Omental fat pad (tissue), 4 donors: ENCODE results near the gene GMIP. TPM values are rescaled to one million over a fixed set of nuclear protein-coding genes. Genes with fewer than 3 reads are reported as not detected.

Experiments used
- ATAC-seq: fragments of 150-250 bp; one replicate; pipeline ENCODE4 v1.9.1; 2016; ENCODE audit warnings: mild to moderate bottlenecking, moderate library complexity; ENCODE audit not compliant: low FRiP score
- DNase-seq: peaks from one replicate; pipeline ENCODE4 v3.0.0-alpha.2; 2019; ENCODE audit warnings: low spot score
- total RNA-seq, 4 donors: library from RNA; depleted of rRNA; stranded (reverse); fragments of >200 nt; gene quantifications; one replicate each; pipeline ENCODE4 v1.1.0, GENCODE V29; 2016
- TF ChIP-seq, protein P1 (sequence below), 3 donors: fragments of 450-650 bp; IDR thresholded peaks; one replicate each; pipeline ENCODE4 v1.5.1; 2016 to 2017; ENCODE audit warnings: antibody characterized with exemption in 3 of 3, mild to moderate bottlenecking in 3 of 3, moderate library complexity in 2 of 3

Gene GMIP
- total RNA-seq, 4 donors from 2014 or later: 7.7 to 47.3 (median 18.7) TPM

DNA sequence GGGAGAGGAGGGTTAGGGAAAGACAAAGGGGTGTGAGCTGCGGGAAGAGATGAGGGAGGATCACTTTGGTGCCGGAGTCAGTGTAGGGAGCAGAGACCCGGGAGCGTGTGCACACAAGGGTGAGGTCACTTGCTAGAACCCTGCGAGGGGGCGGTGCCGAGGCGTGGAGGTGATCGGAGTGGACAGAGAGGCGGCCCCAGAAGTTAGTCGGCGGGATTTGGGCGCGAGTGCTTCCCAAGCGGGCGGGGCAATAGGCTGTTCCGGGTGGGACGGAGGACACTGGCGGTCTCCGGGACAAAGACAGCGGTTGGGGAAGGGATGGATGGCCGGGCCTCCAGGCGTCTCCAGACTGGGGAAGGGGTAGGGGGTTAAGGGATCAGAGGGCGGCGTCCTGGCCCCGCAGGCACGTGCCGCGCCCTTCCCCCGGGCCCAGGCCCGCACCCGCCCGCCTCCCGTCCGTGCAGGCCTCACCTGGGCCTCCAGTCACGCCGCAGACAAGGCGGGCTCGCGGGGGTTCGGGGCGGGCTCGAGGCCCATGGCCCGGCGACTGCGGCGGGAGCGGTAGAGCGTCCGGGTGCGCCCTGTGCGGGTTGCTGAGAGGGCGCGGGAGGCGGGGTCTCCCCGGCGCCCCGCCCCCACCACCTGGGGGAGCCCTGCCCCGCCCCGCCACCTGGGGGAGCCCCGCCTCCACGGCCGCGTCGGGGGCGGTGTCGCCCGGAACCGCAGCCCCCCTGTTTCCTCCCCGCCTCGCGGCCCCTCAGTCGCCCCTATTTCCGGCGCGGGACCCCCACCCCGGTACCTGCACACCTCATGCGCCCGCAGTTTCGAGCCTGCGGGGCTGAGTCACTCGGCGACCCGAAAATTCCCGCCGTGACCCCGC lies 15.6 kb downstream of the GMIP start, which contains the start of gene LPAR2:
TSS of gene LPAR2 (minus strand) at position 600 of the 880 bp plus-strand sequence. CDS start 945 bp downstream, outside the sequence.
- DNase-seq: no peak
- ATAC-seq: peak; percentile 70
- TF ChIP-seq, protein P1, sequence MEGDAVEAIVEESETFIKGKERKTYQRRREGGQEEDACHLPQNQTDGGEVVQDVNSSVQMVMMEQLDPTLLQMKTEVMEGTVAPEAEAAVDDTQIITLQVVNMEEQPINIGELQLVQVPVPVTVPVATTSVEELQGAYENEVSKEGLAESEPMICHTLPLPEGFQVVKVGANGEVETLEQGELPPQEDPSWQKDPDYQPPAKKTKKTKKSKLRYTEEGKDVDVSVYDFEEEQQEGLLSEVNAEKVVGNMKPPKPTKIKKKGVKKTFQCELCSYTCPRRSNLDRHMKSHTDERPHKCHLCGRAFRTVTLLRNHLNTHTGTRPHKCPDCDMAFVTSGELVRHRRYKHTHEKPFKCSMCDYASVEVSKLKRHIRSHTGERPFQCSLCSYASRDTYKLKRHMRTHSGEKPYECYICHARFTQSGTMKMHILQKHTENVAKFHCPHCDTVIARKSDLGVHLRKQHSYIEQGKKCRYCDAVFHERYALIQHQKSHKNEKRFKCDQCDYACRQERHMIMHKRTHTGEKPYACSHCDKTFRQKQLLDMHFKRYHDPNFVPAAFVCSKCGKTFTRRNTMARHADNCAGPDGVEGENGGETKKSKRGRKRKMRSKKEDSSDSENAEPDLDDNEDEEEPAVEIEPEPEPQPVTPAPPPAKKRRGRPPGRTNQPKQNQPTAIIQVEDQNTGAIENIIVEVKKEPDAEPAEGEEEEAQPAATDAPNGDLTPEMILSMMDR (IDR thresholded peaks at IDR 0.05): no peak

DNA sequence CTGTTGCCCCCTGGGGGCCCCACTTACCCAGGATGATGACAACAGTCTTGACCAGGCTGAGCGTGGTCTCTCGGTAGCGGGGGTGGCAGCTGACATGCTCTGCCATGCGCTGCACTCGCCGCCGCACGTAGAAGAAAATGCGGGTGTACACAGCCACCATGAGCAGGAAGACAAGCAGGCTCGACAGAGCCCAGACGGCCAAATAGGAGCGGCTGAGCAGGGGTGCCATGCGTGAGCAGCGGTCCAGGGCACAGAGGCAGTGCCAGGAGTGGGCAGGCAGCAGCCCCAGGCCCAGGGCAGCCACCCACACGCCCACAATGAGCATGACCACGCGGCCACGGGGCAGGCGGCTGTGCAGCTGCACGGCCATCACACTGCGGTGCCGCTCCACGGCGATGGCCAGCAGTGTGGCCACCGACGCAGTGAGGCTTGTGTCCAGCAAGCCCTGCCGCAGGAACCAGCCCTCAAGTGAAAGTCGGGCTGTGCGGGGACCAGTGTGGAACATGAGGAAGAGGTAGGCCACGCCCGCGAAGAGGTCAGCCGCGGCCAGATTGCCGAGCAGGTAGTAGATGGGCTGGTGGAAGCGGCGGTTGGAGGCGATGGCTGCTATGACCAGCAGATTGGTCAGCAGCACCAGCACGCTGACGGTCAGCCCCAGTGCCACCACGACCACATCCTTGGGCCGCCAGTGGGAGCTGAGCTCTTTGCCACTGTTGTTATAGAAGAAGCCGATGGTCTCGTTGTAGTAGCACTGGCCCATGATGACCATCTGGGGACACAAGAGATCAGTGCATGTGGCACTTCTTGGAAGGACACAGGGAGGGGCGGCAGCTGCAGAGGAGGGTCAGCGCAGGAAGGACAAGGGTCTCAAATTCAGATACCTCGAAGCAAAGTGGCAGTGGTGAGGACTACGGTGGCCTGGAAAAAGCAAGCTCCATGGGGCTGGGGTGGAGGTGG lies 16.7 kb downstream of the GMIP start:
- ATAC-seq: no peak
- TF ChIP-seq, protein P1 (IDR thresholded peaks at IDR 0.05): no peak
- DNase-seq: no peak

DNA sequence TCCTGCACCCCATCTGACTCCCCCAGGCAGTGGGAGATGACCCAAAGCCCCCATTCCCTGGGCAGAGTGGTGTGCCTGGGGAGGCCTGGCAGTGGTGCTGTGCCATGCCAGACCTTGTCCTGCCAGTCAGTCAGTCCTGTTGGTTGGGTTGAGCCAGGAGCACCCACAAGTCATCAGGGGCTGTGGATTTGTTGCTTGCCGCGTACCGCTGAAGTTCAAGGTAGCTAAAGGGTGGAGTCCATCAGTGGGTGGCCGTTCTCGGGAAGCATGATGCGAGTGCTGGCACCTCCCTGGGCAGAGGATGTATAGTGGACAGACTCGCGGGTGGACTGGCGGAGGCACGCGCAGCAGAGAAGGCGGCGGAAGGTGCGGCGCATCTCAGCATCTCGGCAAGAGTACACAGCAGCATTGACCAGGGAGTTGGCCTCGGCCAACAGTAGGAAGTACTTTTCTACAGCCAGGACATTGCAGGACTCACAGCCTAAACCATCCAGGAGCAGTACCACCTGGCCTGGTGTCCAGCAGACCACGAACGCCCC lies 19.4 kb downstream of the GMIP start:
- TF ChIP-seq, protein P1 (IDR thresholded peaks at IDR 0.05): no peak
- DNase-seq (no peak), ATAC-seq (no peak)

DNA sequence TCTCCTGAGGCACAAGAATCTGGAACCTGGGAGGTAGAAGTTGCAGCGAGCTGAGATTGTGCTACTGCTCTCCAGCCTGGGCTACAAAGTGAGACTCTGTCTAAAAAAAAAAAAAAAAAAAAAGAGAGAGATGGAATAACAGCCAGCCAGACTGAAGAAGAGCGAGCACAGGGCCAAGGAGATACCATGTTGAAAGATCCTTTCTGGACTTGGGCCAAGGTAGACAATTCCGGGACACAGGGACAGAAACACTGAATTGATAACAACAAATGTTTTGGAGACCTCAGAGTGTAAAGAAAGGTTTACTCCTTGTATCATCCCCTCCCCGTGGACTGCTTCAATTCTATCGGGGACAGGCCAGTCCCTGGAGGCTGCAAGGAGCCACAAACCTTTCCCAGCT lies 20.1 kb downstream of the GMIP start:
- no peak for ATAC-seq
- TF ChIP-seq, protein P1 (IDR thresholded peaks at IDR 0.05): no peak
- no peak for DNase-seq

DNA sequence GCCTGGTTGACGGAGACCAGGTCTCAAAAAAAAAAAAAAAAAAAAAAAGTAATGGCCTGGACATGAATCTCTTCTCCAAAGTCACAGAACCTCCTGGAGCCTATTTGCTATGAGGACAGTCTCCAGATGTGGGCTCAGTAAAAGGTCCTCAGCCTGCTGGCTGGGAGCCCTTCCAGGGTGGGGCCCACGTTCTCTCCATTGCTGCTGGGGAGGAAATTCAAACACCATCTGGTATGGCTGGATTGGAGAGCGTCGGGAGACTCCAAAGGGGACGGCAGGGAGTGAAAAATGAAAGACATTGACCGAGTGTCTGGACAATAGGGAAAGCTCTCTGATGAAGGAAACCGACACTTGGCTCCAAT lies 23.6 kb downstream of the GMIP start:
- TF ChIP-seq, protein P1 (IDR thresholded peaks at IDR 0.05): no peak
- DNase-seq: no peak
- no peak for ATAC-seq

DNA sequence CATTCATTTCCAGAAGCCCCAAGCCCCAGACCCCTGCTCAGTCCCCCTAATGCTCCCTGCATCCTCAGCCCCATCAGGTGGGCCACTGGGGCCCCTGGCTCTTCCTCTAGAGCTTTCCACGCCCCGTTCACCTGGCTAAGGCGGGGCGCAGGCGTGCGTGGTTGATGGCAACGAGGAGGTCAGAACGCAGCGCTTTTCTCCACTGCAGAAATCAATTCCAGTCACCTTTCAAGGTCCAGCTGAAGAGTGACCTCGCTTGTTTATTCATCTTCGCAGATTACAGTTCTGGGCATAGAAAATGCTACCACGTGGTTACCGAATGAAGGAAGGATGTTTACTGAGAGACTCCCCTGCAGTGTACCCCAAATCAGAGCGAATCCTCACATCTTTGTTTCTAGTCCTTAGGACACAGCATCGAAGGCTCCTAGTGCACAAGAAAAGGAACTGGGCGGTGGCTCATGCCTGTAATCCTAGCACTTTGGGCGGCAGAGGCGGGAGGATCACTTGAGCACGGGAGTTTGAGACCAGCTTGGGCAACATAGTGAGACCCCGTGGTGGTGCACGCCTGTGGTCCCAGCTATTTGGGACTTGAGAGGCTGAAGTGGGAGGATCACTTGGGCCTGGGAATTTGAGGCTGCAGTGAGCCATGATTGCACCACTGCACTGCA lies 24.1 kb downstream of the GMIP start:
- DNase-seq (no peak), ATAC-seq (no peak)
- TF ChIP-seq, protein P1 (IDR thresholded peaks at IDR 0.05): no peak
